Natural killer cell (primary cell): ENCODE data around the gene PTOV1. TPM values are rescaled to one million over a fixed set of nuclear protein-coding genes. Genes with fewer than 3 reads are reported as not detected.

Experiments used
- ATAC-seq, 3 donors: fragments of 150-1000 bp in 2 of 3; fragments of 200-7000 bp in 1 of 3; cut with Tn5 transposase; 1 replicate in 1 of 3; 2 replicates in 2 of 3; pipeline ENCODE4 v1.10.0; 2021; ENCODE audit warnings: mild to moderate bottlenecking in 2 of 3, moderate library complexity in 2 of 3
- DNase-seq, 2 donors: peaks; one replicate each; pipeline versions ENCODE4 v3.0.0 to v3.0.0-alpha.2; 2013 to 2021; ENCODE audit warnings: mixed read lengths in 1 of 2
- H3K27ac ChIP-seq: one replicate; pipeline ENCODE4 v1.5.1; 2013; ENCODE audit warnings: mild to moderate bottlenecking, low read length
- H3K27me3 ChIP-seq: one replicate; pipeline ENCODE4 v1.6.1; 2013; ENCODE audit warnings: low read length; ENCODE audit not compliant: control insufficient read depth, insufficient read depth
- H3K36me3 ChIP-seq: one replicate; pipeline ENCODE4 v1.6.1; 2013; ENCODE audit warnings: low read length; ENCODE audit not compliant: control insufficient read depth, insufficient read depth
- H3K4me1 ChIP-seq: one replicate; pipeline ENCODE4 v1.6.1; 2013; ENCODE audit warnings: low read length; ENCODE audit not compliant: control insufficient read depth, insufficient read depth
- H3K4me3 ChIP-seq: one replicate; pipeline ENCODE4 v1.5.1; 2013; ENCODE audit warnings: low read length
- H3K9me3 ChIP-seq: one replicate; pipeline ENCODE4 v1.6.1; 2013; ENCODE audit warnings: low read length; ENCODE audit not compliant: control insufficient read depth, insufficient read depth
- H3K27ac Mint-ChIP-seq, 2 donors: one replicate each; pipeline ENCODE4 v1.8.0; 2022; ENCODE audit warnings: mild to moderate bottlenecking in 2 of 2, mixed read lengths in 2 of 2, moderate library complexity in 1 of 2
- H3K27me3 Mint-ChIP-seq, 2 donors: one replicate each; pipeline ENCODE4 v1.8.0; 2022; ENCODE audit warnings: low read depth in 2 of 2, mixed read lengths in 2 of 2
- H3K36me3 Mint-ChIP-seq: one replicate; pipeline ENCODE4 v1.8.0; 2022; ENCODE audit warnings: mixed read lengths
- H3K4me1 Mint-ChIP-seq, 2 donors: one replicate each; pipeline ENCODE4 v1.8.0; 2022; ENCODE audit warnings: mixed read lengths in 2 of 2
- H3K4me3 Mint-ChIP-seq: one replicate; pipeline ENCODE4 v1.8.0; 2022; ENCODE audit warnings: mild to moderate bottlenecking, moderate library complexity, mixed read lengths
- H3K9me3 Mint-ChIP-seq, 2 donors: one replicate each; pipeline ENCODE4 v1.8.0; 2022; ENCODE audit warnings: mixed read lengths in 2 of 2
- WGBS: methylation state at CpG from one replicate; pipeline ENCODE4 v1.1.7; 2013; ENCODE audit warnings: missing lambda C conversion rate; ENCODE audit not compliant: insufficient coverage; 5-methylcytosine and 5-hydroxymethylcytosine counted together
- intact Hi-C: fragments of 100-400 bp; cut with micrococcal nuclease; formaldehyde crosslinking; loops from one replicate; pipeline ENCODE4 v1.14.2; 2022
- total RNA-seq, 4 donors: library from RNA; stranded (reverse); fragments of 120-200 nt in 1 of 4; gene quantifications; one replicate each; pipeline versions ENCODE4 v1.2.3 to v1.2.4, GENCODE V29; 2013 to 2022
- TF ChIP-seq, protein P1 (sequence below): fragments of 200-600 bp; IDR thresholded peaks from one replicate; pipeline ENCODE4 v1.8.0; 2022; ENCODE audit warnings: antibody characterized with exemption

The PTOV1 gene
- total RNA-seq, 3 donors from 2014 or later (not counting 1 experiment from before 2014, with no cell fraction given), result 116 to 132 (median 128) TPM

DNA sequence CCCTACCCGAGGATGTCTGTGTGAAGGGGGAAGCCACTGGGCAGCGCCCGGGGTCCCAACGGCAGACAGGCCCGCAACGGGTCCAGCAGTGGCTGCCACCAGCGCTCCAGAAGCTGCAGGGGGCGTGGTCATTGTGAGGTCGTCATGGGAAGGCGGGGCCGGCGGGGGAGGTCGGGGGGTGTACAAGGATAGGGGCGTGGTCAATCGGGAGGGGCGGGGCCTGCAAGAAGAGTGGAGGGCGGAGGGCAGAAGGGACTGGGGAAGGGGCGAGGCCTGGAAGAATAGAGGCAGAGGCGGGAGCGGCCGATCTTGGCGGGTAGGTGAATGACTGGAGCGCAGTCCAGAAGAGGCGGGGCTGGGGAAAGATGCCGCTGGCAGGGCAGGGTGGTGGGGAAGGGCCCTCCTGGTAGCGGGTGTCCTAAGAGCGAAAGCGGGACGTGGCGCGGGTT, 42.2 kb upstream of the PTOV1 start:
- H3K4me1 ChIP-seq, result peaks cover 36% of the 10 kb centered on the region
- peak overlapping the region; percentile 81 to 96 for H3K27ac Mint-ChIP-seq
- H3K36me3 ChIP-seq, result peaks cover 13% of the 10 kb centered on the region
- peak overlapping the region; percentile 69 for H3K4me3 ChIP-seq
- no peaks in the 10 kb centered on the region for H3K27me3 ChIP-seq
- TF ChIP-seq, protein P1, sequence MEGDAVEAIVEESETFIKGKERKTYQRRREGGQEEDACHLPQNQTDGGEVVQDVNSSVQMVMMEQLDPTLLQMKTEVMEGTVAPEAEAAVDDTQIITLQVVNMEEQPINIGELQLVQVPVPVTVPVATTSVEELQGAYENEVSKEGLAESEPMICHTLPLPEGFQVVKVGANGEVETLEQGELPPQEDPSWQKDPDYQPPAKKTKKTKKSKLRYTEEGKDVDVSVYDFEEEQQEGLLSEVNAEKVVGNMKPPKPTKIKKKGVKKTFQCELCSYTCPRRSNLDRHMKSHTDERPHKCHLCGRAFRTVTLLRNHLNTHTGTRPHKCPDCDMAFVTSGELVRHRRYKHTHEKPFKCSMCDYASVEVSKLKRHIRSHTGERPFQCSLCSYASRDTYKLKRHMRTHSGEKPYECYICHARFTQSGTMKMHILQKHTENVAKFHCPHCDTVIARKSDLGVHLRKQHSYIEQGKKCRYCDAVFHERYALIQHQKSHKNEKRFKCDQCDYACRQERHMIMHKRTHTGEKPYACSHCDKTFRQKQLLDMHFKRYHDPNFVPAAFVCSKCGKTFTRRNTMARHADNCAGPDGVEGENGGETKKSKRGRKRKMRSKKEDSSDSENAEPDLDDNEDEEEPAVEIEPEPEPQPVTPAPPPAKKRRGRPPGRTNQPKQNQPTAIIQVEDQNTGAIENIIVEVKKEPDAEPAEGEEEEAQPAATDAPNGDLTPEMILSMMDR, result no peak
- ATAC-seq (peak; percentile 54 to 70 (median 55)), DNase-seq (peak; percentile 87 to 91)
- H3K27ac ChIP-seq, result peak overlapping the region; percentile 72
- H3K4me3 Mint-ChIP-seq, result peak overlapping the region; percentile 89
- no peaks in the 10 kb centered on the region for H3K27me3 Mint-ChIP-seq
- H3K36me3 Mint-ChIP-seq, result no peaks in the 10 kb centered on the region
- H3K9me3 Mint-ChIP-seq, result no peaks in the 10 kb centered on the region
- H3K9me3 ChIP-seq, result no peaks in the 10 kb centered on the region
- WGBS, result 9% methylated on average over 31 of the region's 31 CpGs
- H3K4me1 Mint-ChIP-seq, result peaks cover 14 to 35% of the 10 kb centered on the region in 2 donors
- intact Hi-C loops, result no loop called here

DNA sequence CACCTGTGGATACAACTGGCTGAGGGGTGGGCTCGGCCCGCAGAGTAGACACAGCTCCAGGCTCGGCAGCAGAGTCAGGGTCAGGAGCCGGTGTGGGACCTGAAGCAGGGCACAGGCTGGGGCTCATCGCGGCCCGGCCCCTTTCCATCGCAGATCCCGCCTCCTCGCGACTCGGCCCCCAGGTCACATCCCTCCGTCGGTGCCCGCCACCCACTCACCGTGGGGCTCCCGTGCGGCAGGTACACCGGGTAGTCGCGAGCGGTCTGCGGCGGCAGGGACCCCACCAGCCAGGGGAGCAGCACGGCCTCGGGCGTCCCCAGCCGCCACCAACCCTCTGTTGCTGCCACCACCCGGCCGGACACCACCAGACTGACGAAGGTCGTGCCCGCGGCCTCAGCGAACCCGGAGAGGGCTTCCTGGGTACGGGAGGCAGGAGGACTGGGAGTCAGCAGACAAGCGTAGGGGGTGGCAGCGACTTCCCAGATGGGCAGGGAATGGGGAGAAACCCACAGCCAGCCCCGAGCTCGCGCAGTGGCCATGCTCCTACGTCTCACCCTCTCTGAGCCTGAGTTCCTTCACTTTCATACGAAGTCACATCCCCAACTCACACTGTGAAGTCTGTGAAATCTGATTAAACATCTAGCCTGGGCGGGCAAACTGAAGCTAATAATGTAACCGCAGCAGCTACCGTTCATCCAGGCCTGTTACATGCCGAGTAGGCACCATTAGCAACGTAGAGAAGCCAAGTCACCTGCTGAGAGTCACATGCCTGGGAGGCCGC, 41.6 kb upstream of the PTOV1 start:
- peaks cover 13% of the 10 kb centered on the region for H3K36me3 ChIP-seq
- H3K27ac ChIP-seq, result peak overlapping the region; percentile 72
- Mint-ChIP-seq H3K4me3 (peak overlapping the region; percentile 89), H3K4me1 (peaks cover 18 to 40% of the 10 kb centered on the region in 2 donors), H3K36me3 (no peaks in the 10 kb centered on the region), H3K27ac (peak overlapping the region; percentile 81 to 96), H3K9me3 (no peaks in the 10 kb centered on the region), H3K27me3 (no peaks in the 10 kb centered on the region)
- peak; percentile 40 to 45 (median 41) for ATAC-seq
- no peaks in the 10 kb centered on the region for H3K9me3 ChIP-seq
- H3K4me1 ChIP-seq, result peaks cover 36% of the 10 kb centered on the region
- 17% methylated on average over 50 of the region's 50 CpGs for WGBS
- H3K27me3 ChIP-seq, result no peaks in the 10 kb centered on the region
- TF ChIP-seq, protein P1, result no peak
- intact Hi-C loops, result no loop called here
- peak; percentile 63 to 65 for DNase-seq
- peak overlapping the region; percentile 69 for H3K4me3 ChIP-seq

DNA sequence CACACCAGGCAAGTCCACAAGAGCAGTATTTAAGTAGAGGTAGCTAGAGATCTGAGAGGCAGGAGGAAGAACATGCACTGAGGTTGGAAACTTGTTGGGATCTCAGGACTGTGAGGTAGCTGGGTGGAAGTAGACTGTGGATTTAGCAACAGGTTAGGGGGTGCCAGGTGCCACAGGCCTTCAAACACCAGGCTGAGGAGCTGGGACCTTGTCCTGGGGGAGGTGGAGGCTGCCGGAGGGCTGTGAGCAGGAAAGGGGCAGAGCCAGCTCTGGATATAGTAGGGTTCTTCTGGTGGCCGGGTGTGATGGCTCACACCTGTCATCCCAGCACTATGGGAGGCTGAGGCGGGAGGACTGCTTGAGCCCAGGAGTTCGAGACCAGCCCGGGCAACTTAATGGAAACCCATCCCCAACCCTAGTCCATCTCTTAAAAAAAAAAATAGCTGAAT, 41.0 kb upstream of the PTOV1 start:
- H3K27me3 ChIP-seq, result no peaks in the 10 kb centered on the region
- H3K9me3 ChIP-seq, result no peaks in the 10 kb centered on the region
- Mint-ChIP-seq H3K27ac (peak overlapping the region; percentile 81 to 96), H3K4me3 (peak overlapping the region; percentile 89), H3K36me3 (no peaks in the 10 kb centered on the region), H3K27me3 (no peaks in the 10 kb centered on the region), H3K9me3 (no peaks in the 10 kb centered on the region), H3K4me1 (peaks cover 23 to 40% of the 10 kb centered on the region in 2 donors)
- peak overlapping the region; percentile 72 for H3K27ac ChIP-seq
- H3K4me3 ChIP-seq, result no peak overlapping the region
- TF ChIP-seq, protein P1, result no peak
- peaks cover 10% of the 10 kb centered on the region for H3K36me3 ChIP-seq
- DNase-seq (no peak), ATAC-seq (no peak)
- intact Hi-C loops, result no loop called here
- 98% methylated on average over 5 of the region's 5 CpGs for WGBS
- peaks cover 36% of the 10 kb centered on the region for H3K4me1 ChIP-seq
